GM15510 (cell line): ENCODE results near the gene KLRC3.
"Not testable (repeated sequence)": the region's sequence is repeated elsewhere in the genome, so short reads cannot be mapped to it uniquely, and the experiment has no call there.

Source experiments
- POLR2A ChIP-seq: IDR thresholded peaks from 3 replicates; pipeline ENCODE4 v1.6.1; 2011; ENCODE audit warnings: borderline replicate concordance; ENCODE audit not compliant: insufficient read length; ENCODE audit errors: extremely low read depth

The KLRC3 gene

GRCh38 chr12:10420334-10420733 lies at the start of gene KLRC3:
KLRC3 (minus strand) TSS chr12:10420595; CDS start chr12:10420550, 45 bp downstream.
- not testable (repeated sequence) for TF ChIP-seq POLR2A

GRCh38 chr12:10469701-10470100 lies 49.3 kb upstream of the KLRC3 start:
- TF ChIP-seq POLR2A = no peak

DNA sequence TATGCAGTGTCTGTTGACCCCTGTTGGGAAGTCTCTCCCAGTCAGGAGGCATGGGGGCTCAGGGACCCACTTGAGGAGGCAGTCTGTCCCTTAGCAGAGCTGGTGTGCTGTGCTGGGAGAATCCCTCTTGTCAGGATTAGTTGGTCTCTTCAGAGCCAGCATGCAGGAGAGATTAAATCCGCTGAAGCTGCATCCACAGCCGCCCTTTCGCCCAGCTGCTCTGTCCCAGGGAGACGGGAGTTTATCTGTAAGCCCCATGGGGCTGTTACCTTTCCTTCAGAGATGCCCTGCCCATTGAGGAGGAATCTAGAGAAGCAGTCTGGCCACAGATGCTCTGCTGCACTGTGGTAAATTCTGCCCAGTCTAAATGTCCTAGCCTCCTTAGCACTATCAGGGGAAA lies 45.9 kb upstream of the KLRC3 start:
- no peak for TF ChIP-seq POLR2A

GRCh38 chr12:10457760-10458159 lies 37.4 kb upstream of the KLRC3 start:
- TF ChIP-seq POLR2A = no peak

DNA sequence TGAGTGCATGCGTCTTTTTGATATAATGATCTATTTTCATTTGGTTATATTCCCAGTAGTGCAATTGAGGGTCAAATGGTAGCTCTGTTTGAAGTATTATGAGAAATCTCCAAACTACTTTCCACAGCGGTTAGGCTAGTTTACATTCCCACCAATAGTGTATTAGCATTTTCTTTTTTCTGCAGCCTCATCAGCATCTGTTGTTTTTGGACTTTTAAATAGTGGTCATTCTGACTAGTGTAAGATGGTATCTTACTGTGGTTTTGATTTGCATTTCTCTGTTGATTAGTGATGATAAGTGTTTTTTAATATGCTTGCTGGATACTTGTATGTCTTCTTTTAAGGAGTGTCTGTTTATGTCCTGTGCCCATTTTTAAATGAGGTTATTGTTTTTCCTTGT lies 36.5 kb upstream of the KLRC3 start:
- TF ChIP-seq POLR2A = no peak

DNA sequence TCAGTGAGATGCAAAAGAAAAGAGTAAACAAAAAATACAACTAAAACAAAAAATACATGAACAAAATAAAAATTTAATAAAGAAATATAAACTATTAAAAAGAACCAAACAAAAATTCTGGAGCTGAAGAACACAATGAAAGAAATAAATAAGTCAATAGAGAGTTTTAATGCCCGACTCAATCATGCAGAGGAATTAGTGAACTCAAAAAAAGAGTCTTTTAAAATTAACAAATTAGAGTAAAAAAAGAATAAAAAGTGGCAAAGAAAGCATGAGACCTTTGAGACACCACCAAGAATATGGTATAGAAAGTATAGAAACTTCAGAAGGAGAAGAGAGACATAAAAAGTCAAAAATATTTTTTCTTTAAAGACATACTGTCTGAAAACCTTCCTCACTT lies 35.4 kb upstream of the KLRC3 start:
- no peak for TF ChIP-seq POLR2A

GRCh38 chr12:10454531-10454930 lies 34.1 kb upstream of the KLRC3 start:
- no peak for TF ChIP-seq POLR2A

GRCh38 chr12:10453156-10453555 lies 32.8 kb upstream of the KLRC3 start, which contains the start of gene KLRC1:
KLRC1 (minus strand) TSS chr12:10453377; CDS start chr12:10451156, 2,221 bp downstream.
- no peak for TF ChIP-seq POLR2A

- TF ChIP-seq POLR2A = no peak
Measured at GRCh38 chr12:10448236-10448635, 27.8 kb upstream of the KLRC3 start.

GRCh38 chr12:10435816-10436215 lies 15.4 kb upstream of the KLRC3 start, which contains the start of gene KLRC2:
KLRC2 (minus strand) TSS chr12:10436010; CDS start chr12:10435986, 24 bp downstream.
- not testable (repeated sequence) for TF ChIP-seq POLR2A

DNA sequence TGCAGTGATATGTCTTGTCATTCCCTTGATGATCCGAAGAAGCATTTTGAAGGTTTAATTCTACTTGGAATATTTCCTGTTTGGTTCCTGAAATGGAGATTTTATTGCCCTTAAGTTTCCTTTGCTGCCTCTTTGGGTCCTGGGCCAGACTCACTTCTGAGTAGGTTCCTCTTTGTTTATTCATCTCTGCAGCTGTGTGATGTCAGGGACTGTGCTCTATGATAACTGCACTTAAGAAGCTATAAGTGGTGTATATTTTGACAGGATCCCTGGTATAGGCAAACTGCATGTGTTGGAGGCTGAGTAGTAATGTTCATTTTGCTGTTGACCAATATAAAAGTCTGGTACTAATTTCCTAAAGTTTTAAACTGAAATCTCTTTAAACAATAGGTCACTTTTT lies 11.0 kb downstream of the KLRC3 start, which contains the start of gene KLRC4:
Gene KLRC4, minus strand, starts transcription at position 366 of the 400 bp plus-strand sequence. Its CDS starts 182 bp downstream, at position 184.
- TF ChIP-seq POLR2A = no peak

DNA sequence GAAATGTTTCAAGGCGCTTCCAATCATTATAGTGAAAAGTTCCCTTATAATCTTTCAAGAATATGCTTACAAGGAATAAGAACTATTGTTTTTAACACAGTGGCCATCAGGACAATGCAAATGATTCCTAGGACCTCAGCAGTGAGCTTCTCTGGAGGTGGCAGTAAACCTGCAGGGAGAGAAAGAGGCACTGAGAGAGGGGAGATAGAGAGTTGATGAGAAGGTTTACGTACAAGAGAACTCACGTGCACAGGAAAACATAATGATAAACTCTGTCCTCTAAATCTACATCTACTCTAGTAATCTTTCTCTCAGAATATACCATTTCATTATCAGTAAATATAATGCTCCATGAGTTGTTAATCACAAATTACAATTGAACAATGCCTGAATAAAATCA lies 11.6 kb downstream of the KLRC3 start:
- TF ChIP-seq POLR2A = no peak

DNA sequence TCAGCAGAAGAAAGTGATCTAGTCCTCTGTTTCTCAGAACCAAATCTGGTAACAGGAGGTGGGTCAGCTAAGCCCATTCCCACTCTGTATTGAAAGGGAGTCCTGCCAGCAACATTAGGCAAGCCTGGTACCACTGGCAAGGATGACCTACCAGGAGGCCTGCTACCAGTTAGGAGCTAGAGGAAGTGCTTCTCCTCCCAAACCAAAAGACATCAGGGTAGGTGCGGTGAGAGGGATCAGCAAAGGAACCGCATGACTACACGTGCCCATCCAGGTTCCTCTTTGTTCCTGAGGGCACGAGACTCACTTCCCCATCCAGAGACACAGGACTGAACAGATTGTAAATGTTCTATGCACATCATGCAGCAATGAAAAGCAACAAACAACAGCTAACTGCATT lies 13.7 kb downstream of the KLRC3 start:
- no peak for TF ChIP-seq POLR2A

- TF ChIP-seq POLR2A = no peak
Measured at GRCh38 chr12:10405294-10405693, 15.1 kb downstream of the KLRC3 start.

GRCh38 chr12:10404798-10405197 lies 15.6 kb downstream of the KLRC3 start:
- TF ChIP-seq POLR2A = no peak

DNA sequence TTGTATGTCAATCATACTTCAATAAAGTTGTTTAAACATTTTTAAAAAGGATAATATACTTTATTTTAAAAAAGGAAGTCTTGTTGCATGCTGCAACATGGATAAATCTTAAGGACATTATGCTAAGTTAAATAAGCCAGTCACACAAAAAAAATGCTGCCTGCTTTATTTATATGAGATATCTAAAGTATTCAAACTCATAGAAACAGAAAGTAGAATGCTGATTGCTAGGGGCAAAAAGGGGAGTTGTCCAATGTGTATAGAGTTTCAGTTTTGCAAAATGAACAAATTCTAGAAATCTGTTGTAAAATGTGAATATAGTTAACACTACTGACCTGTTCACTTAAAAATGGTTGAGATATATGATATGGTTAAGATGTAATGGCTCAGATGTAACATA lies 19.6 kb downstream of the KLRC3 start:
- TF ChIP-seq POLR2A = no peak

GRCh38 chr12:10398168-10398567 lies 22.2 kb downstream of the KLRC3 start:
- no peak for TF ChIP-seq POLR2A
